ENCODE results near the gene F2RL1. TPM values are rescaled to one million over a fixed set of nuclear protein-coding genes. Genes with fewer than 3 reads are reported as not detected.
A peak's percentile ranks its signal among the peaks of the same experiment; 100 is the strongest.

F2RL1 gene
- total and polyA plus RNA-seq, 2 of the 8 experiments (the other 6 are each of a cell fraction or from before 2014, with no cell fraction given), result 23.2 to 26.6 TPM

DNA sequence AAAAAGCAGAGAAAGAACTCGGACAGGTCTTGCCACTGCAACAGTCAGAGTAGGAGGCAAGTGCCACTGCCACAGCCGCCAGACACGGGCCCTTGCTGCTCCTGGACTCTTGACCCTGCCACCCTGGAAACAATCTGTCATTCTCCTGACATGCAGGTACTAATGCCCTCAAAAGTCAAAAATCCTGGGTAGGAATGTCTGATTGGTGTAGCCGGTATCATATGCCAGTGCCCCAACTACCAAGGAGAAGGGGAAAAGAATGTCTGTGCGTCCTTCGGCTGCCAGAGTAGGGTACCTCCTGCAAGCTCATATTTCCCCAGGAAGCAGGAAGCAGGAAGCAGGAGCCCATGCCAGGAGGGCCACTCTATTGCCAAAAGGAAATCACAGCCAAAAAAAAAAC is 30.5 kb upstream of the F2RL1 start:
- DNase-seq (ENCODE audit: low read depth in 1 of 2, low spot score in 2 of 2) (no peak), FAIRE-seq (no peak)
- Histone ChIP-seq H3K18ac (ENCODE audit: extremely low read depth, low read length) (no peak overlapping the region), H3K79me2 (ENCODE audit: control insufficient read depth in 1 of 2, insufficient read depth in 2 of 2, low read length in 2 of 2) (no peaks in the 10 kb centered on the region), H4K5ac (ENCODE audit: insufficient read length, low read depth, low read length) (no peak overlapping the region), H3K4ac (replicated peaks; ENCODE audit: insufficient read length, low read depth, low read length) (no peak overlapping the region), H3K14ac (ENCODE audit: insufficient read length) (no peak overlapping the region), H3K9me3 (ENCODE audit: insufficient read depth in 2 of 2, low read depth in 1 of 2, low read length in 1 of 2) (no peaks in the 10 kb centered on the region; a peak in 1 of 4 replicates), H4K91ac (replicated peaks; ENCODE audit: insufficient read length, low read length) (no peak overlapping the region), H2BK5ac (ENCODE audit: low read depth, low read length) (peak overlapping the region; percentile 66; the same call in 1 of the 2 replicates), H3K4me2 (ENCODE audit: insufficient read depth in 1 of 2, low read depth in 2 of 2, low read length in 2 of 2) (no peak overlapping the region), H3K23ac (ENCODE audit: insufficient read length) (no peak overlapping the region), H2AFZ (ENCODE audit: low read length) (no peak overlapping the region), H2BK20ac (ENCODE audit: low read length) (no peak overlapping the region), H3K27ac (ENCODE audit: low read depth, low read length) (no peak overlapping the region), H2BK15ac (ENCODE audit: low read length) (no peak overlapping the region), H3K36me3 (ENCODE audit: control insufficient read depth in 2 of 4, insufficient read depth in 4 of 4, low read length in 3 of 4) (no peaks in the 10 kb centered on the region), H3K4me3 (ENCODE audit: extremely low read depth in 1 of 4, insufficient read depth in 2 of 4, low read depth in 3 of 4, low read length in 4 of 4) (no peak overlapping the region), H3K27me3 (replicated peaks in 1 of 4; ENCODE audit: control insufficient read depth in 3 of 4, extremely low read depth in 1 of 4, insufficient read depth in 3 of 4, low read length in 3 of 4) (no peaks in the 10 kb centered on the region), H3K23me2 (ENCODE audit: low read depth, low read length) (no peaks in the 10 kb centered on the region), H4K20me1 (replicated peaks in 1 of 2; ENCODE audit: control insufficient read depth in 1 of 2, insufficient read depth in 2 of 2, low read length in 2 of 2) (no peaks in the 10 kb centered on the region), H3K4me1 (replicated peaks in 1 of 4; ENCODE audit: control insufficient read depth in 3 of 4, insufficient read depth in 4 of 4, low read length in 3 of 4) (peaks cover 0 to 8% (median 3%) of the 10 kb centered on the region in 4 experiments; a peak in 4 of 7 replicates), H3K56ac (replicated peaks; ENCODE audit: insufficient read length, low read depth, low read length) (no peak overlapping the region), H3K79me1 (ENCODE audit: low read depth, low read length) (no peaks in the 10 kb centered on the region), H4K8ac (ENCODE audit: extremely low read depth, insufficient read depth, low read length) (no peak overlapping the region), H2BK12ac (ENCODE audit: low read depth, low read length) (no peak overlapping the region), H3K9ac (replicated peaks in 1 of 4; ENCODE audit: extremely low read depth in 1 of 4, low read depth in 3 of 4, low read length in 3 of 4) (no peak overlapping the region), H2AK5ac (ENCODE audit: low read depth, low read length) (no peak overlapping the region), H2BK120ac (replicated peaks; ENCODE audit: low read depth, low read length) (peak overlapping the region; percentile 59)
- ChIA-PET CTCF (ENCODE audit: partially characterized antibody) (interaction anchor here (1.2 to 2.1 kb wide), 2 partner anchors 30 to 119 kb away, joined by 3 to 4 read pairs; partner anchors contain the start of gene F2RL1), POLR2A (ENCODE audit: partially characterized antibody) (interaction anchor here (6.6 kb wide), 1 partner anchor 19 kb away, joined by 35 read pairs; no protein-coding TSS in a partner anchor)
- 93% methylated on average over 6 of the region's 6 CpGs; no CpG with 5 or more reads in 1 of the 2 experiments for WGBS, 2 experiments (ENCODE audit: extremely low coverage in 1 of 2, insufficient coverage in 1 of 2, insufficient read length in 1 of 2, insufficient replicate concordance in 2 of 2, low coverage in 1 of 2, low lambda C conversion rate in 2 of 2, missing lambda C conversion rate in 1 of 2)
- no peak for TF ChIP-seq NRF1 (IDR thresholded peaks at IDR 0.05; ENCODE audit: low read depth, low read length)
- TF ChIP-seq SP4 (IDR thresholded peaks at IDR 0.05; ENCODE audit: low read length), result no peak
